CD4-positive, alpha-beta T cell treated with Interleukin-12 subunit alpha and Interleukin-12 subunit beta, for 1 hour (primary cell): ENCODE measurements around the gene HOXB4.

Experiments
- DNase-seq: peaks from one replicate; pipeline ENCODE4 v3.0.0-alpha.2; 2020

Gene HOXB4

DNA sequence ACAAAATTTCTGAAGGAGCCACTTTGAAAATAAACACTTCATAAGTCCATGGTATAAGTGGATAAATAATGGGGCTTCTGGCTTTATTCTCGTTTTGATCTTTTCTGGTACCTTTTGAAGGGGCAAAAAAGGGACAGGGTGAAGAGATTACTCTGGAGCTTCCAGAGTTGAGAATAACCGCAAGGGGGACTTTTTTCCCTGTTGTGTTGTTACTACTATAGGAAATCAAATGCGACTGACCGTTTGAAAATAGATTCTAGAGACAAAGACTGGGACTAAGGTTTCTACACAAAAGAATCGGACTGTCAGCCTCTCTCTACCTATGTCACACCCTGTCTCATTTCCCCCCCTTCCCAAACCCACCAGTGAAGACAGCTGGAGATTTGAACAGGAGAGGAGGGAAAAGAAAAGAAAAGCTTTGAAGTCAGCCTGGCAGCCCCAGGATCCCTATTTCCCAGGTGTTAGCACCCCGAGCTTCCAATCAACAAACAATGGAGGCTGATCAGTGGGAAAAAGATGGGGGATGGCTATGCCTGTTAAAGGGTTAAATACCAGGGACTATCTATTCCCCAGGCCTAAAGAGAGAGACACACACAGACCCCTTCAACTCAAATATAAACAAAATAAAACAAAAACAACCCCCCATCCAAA lies 8.4 kb downstream of the HOXB4 start:
- no peak for DNase-seq

- no peak for DNase-seq
Measured at GRCh38 chr17:48569240-48569582, 8.9 kb downstream of the HOXB4 start.

GRCh38 chr17:48568499-48569239 lies 9.5 kb downstream of the HOXB4 start:
- no peak for DNase-seq

DNA sequence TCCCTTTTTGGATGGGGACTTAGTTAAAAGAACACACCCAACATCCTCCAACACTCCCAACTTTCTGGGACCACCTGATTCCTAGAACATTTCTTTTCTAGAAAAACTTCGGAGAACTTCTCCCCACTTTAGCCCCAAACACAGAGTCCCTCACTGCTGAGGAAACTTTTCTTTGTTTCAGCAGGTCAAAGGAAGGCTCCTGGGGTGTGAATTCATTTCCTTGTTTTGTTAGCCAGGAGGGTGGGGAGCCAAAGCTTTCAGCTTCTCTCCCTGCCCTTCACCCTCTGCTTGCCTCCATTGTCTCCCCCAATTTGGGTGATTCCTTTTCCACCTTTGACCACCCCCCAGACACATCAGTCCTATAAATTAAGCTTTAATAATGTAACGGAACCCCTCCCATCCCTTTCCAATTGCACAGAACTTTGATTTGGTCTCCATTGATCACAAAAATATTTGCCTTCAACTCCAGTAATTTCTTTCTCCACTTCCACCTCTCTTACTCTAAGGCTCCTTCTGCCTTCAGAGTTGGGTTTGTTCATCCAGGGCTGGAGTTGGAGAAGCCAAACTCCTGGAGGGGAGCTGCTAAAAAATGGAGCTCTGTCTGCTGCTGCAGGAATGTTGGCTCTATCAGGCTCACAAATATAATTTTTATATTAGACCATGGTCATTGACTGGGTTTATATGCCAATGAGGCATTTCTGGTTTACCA lies 10.3 kb downstream of the HOXB4 start:
- no peak for DNase-seq

GRCh38 chr17:48567209-48567608 lies 10.9 kb downstream of the HOXB4 start:
- DNase-seq: no peak

DNA sequence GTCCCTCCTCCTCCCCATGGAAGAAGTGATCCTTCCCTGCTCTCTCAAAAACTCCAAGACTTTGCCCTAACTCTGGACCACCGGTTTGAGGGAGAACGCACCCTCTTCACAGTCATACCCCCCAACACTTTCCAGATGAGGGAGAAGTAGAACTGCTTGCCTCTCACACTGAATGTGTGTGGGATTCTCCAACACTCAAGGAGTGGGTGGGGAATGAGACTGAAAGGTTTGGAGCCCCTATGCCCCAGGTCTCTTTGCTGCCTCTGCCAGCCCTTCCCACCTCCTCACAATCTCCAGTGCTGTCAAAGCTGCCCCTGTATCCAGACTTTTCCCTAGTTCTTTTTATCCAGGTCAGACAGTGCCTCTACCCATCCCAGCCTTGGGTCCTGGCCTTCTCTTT lies 11.4 kb downstream of the HOXB4 start:
- no peak for DNase-seq

GRCh38 chr17:48565925-48566710 lies 12.0 kb downstream of the HOXB4 start:
- DNase-seq: no peak

DNA sequence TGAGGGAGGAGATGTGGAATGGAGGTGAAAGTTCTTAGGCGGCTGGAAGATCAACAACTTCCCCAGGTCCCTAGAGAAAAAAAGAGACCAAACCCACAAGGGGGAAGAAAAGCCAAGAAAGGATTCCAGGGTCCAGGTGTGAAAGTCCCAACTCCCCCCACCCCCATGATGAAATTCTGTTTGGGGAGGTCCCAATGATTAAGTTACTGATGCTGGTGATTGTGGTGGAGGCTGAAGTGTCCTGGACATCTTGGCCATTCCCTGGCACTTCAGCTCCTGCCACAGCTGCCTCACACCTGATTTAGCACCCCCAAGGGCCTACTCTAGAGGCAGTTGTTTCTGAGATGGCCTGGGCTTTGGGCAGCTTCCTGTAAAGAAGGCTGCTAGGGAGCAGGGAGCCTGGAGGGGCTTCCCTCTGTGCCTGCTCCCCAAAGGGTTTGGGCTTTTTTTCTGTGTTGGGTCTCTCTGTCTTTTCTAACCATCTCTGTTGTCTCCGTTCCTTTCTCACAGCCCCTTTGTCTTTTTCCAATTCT lies 13.1 kb downstream of the HOXB4 start:
- DNase-seq: no peak

DNA sequence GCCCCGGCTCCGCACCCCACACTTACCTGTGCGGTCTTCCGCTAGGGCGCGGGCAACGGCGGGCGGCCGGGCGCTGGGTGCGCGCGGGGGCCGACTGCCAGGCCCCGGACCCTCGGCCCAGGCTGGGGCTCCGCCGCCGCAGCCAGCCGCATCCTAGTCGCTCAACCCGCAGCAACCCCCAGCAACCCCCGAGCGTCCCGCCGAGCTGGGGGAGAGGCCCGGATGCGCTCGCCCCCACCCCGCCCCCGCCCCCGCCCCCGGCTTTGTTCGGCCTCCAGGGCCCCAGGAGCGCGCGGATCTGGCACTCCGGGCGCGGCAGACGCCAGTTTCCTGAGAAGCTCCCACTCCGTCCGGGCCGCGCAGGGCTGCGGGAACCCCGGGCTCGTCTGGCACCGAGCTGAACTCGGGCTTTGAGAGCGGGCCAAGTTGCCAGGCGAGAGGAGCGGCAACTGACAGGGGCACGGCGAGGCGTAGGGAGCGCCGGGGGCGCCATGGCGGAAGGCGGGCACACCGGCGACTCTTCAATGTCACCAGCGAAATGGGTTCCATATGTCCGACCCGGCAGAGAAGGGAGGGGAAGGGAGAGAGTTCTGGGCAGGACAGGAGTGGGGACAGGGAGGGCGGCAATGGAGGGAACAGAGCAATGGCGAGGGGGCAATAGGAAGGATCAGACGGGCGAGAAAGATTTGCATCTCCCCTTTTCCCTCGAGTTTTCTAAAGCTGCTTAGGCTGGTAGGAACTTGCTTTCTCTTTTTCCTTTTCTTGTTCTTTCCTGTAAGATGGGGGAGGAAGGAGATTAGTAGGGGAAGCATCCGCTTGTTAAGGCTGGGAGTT lies 13.7 kb downstream of the HOXB4 start:
- DNase-seq: no peak

- DNase-seq: no peak
Measured at GRCh38 chr17:48563867-48564187, 14.3 kb downstream of the HOXB4 start.

GRCh38 chr17:48563385-48563838 lies 14.7 kb downstream of the HOXB4 start:
- no peak for DNase-seq

DNA sequence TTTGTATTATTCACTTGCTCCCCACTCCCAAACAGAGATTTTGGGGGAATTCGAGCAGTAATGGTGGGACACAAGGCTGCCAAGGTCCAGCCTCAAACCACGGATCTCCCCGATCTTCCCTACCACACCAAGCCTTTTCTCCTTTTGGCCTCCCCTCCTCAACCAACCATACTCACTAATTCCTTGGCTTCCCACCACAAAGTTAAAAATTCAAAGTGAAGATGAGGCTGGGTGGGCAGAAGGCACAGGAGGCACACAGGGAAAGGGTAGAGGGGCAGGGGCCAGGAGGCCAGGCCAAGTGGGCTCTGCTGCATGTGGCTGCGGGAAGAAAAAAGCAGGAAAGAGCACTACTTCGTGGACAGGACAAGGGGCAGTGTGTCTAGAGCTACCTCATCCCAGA lies 15.2 kb downstream of the HOXB4 start:
- no peak for DNase-seq

- DNase-seq: no peak
Measured at GRCh38 chr17:48561884-48562810, 16.0 kb downstream of the HOXB4 start.

DNA sequence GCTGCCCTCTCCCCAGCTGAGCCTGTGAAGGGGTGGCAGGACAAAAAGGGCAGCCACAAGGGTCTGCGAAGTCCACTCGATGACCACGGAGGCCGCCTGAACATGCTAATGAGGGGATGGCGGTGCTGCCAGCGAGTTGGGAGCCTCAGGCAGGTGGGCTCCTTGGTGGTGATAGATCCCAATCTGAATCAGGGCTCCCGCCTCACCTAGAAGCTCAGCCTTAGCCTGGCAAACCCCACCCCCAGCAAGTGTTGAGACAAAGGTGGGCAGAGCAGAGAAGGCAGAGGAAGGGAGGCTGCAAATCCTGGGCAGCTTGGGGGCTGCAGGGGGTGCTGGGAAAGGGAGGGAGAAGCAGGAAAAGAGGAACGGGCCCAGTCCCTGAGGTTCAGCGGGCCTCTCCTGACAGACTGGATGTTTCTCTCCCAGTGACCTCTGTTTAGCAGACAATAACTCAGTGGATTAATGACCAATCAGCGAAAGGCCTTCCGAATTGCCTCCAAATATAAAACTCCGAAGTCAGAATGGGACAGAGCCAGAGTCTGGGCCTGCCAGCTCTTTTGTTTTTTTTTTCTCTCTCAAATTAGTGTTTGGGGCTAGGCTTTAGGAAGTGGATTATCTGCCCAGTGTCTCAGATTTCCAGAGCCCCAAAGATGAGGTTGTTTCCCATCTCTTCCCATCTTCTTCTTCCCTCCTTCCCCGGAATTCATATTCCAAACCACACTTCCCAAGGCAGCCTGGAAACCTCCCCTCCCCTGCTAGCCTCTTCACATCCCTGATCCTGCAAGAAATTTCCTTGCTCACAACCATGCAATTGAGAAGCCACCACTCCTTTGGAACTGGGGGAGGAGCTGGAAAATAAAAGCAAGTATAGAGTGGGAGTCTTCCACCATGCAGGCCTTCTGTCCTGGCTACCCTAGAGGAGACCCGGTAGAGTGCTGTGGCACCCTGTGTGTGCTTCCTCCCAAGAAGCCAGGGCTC lies 18.0 kb downstream of the HOXB4 start:
- DNase-seq: no peak

- DNase-seq: no peak
Measured at GRCh38 chr17:48559122-48559839, 18.9 kb downstream of the HOXB4 start.

DNA sequence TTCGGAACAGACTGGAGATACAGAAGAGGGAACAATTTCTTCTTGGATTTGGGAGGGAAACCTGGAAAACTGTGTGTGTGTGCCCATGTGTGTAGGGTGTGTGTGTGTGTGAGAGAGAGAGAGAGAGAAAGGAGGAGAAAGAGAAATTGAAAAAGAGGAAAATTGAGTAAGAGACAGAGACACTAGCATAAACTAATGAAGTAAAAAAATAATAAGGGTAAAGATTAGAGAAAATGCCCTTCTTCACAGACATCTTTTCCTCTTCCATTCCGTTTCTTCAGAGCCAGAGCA lies 19.4 kb downstream of the HOXB4 start:
- DNase-seq: no peak

GRCh38 chr17:48558057-48558830 lies 19.9 kb downstream of the HOXB4 start:
- DNase-seq: no peak

- no peak for DNase-seq
Measured at GRCh38 chr17:48556576-48557401, 21.4 kb downstream of the HOXB4 start.
